Stimulated activated CD4-positive, alpha-beta T cell treated with anti-CD3 and anti-CD28 coated beads, Interleukin-4, amount 100 ng/mL, for 48 hours (primary cell): ENCODE data around the gene NTRK2.
A peak's percentile ranks its signal among the peaks of the same experiment; 100 is the strongest.

ENCODE experiments used
- DNase-seq, 2 donors: peaks; one replicate each; pipeline ENCODE4 v3.0.0-alpha.2; 2020; ENCODE audit warnings: low read depth in 2 of 2

The NTRK2 gene

GRCh38 chr9:84780385-84780784 is 110.9 kb downstream of the NTRK2 start:
- DNase-seq = no peak

- DNase-seq = peak in 1 of 2 donors; percentile 1
Observed at GRCh38 chr9:84781458-84781857, 111.9 kb downstream of the NTRK2 start.

- DNase-seq = no peak
Observed at GRCh38 chr9:84781931-84782866, 112.7 kb downstream of the NTRK2 start.

- no peak for DNase-seq
Observed at GRCh38 chr9:84785792-84786547, 116.4 kb downstream of the NTRK2 start.

GRCh38 chr9:84788803-84789462 is 119.4 kb downstream of the NTRK2 start:
- no peak for DNase-seq

- DNase-seq = no peak
Observed at GRCh38 chr9:84789463-84789830, 119.9 kb downstream of the NTRK2 start.

GRCh38 chr9:84791643-84792042 is 122.1 kb downstream of the NTRK2 start:
- DNase-seq = no peak

GRCh38 chr9:84793251-84793650 is 123.7 kb downstream of the NTRK2 start:
- no peak for DNase-seq

- DNase-seq = no peak
Observed at GRCh38 chr9:84794981-84795637, 125.6 kb downstream of the NTRK2 start.

- DNase-seq = no peak
Observed at GRCh38 chr9:84796404-84796803, 126.9 kb downstream of the NTRK2 start.

GRCh38 chr9:84799251-84799650 is 129.7 kb downstream of the NTRK2 start:
- DNase-seq = no peak

GRCh38 chr9:84804951-84805694 is 135.6 kb downstream of the NTRK2 start:
- DNase-seq = no peak

GRCh38 chr9:84807431-84807830 is 137.9 kb downstream of the NTRK2 start:
- DNase-seq = no peak

GRCh38 chr9:84807870-84808390 is 138.4 kb downstream of the NTRK2 start:
- DNase-seq = no peak

- no peak for DNase-seq
Observed at GRCh38 chr9:84808416-84808815, 138.9 kb downstream of the NTRK2 start.

GRCh38 chr9:84811072-84811750 is 141.7 kb downstream of the NTRK2 start:
- DNase-seq = no peak

- DNase-seq = no peak
Observed at GRCh38 chr9:84811751-84812074, 142.2 kb downstream of the NTRK2 start.

GRCh38 chr9:84812355-84812754 is 142.8 kb downstream of the NTRK2 start:
- no peak for DNase-seq

- no peak for DNase-seq
Observed at GRCh38 chr9:84812847-84813246, 143.3 kb downstream of the NTRK2 start.

GRCh38 chr9:84815554-84815953 is 146.0 kb downstream of the NTRK2 start:
- no peak for DNase-seq
